K562 (cell line): Measurements from ENCODE around the gene POLR2L. TPM values are rescaled to one million over a fixed set of nuclear protein-coding genes. Genes with fewer than 3 reads are reported as not detected.

ENCODE experiments used
- ARNT ChIP-seq, 2 experiments: fragments of 450-650 bp; IDR thresholded peaks; 2 replicates each; pipeline ENCODE4 v1.6.1; 2016; ENCODE audit warnings: mild to moderate bottlenecking in 1 of 2
- CHD2 ChIP-seq: IDR thresholded peaks from 2 replicates; pipeline ENCODE4 v1.6.1; 2011; ENCODE audit warnings: low read depth, low read length
- DLX4 ChIP-seq: fragments of 250-450 bp; sonication (Bioruptor Pico); IDR thresholded peaks from 2 replicates; pipeline ENCODE4 v1.6.1; 2021; ENCODE audit warnings: mild to moderate bottlenecking
- FOXP1 ChIP-seq: sonication (generic); formaldehyde crosslinking; IDR thresholded peaks from 2 replicates; pipeline ENCODE4 v1.8.0; 2022; ENCODE audit warnings: mild to moderate bottlenecking, missing genetic modification reagents
- GMEB1 ChIP-seq: fragments of 250-450 bp; sonication (Bioruptor Pico); IDR thresholded peaks from 2 replicates; pipeline ENCODE4 v1.4.0; 2020; ENCODE audit warnings: mild to moderate bottlenecking
- PHB2 ChIP-seq: fragments of 450-650 bp; IDR thresholded peaks from 2 replicates; pipeline ENCODE4 v1.6.1; 2017; ENCODE audit warnings: low read depth
- PURB ChIP-seq: sonication (generic); formaldehyde crosslinking; IDR thresholded peaks from 2 replicates; pipeline ENCODE4 v1.9.0; 2021; ENCODE audit warnings: low read depth, mild to moderate bottlenecking, missing genetic modification reagents
- SREBF1 ChIP-seq: fragments of 150-350 bp; IDR thresholded peaks from 2 replicates; pipeline ENCODE4 v1.6.1; 2014; ENCODE audit warnings: antibody characterized with exemption, low read depth, low read length, borderline replicate concordance
- TARDBP ChIP-seq: fragments of 450-650 bp; IDR thresholded peaks from 2 replicates; pipeline ENCODE4 v1.6.1; 2016
- UBTF ChIP-seq, 2 experiments: IDR thresholded peaks; 2 replicates each; pipeline ENCODE4 v1.6.1; 2012; ENCODE audit warnings: improper control_type of control experiment in 2 of 2, low read depth in 2 of 2, low read length in 2 of 2, borderline replicate concordance in 1 of 2
- ZBTB33 ChIP-seq: sonication (generic); formaldehyde crosslinking; IDR thresholded peaks from 2 replicates; pipeline ENCODE4 v1.8.1; 2023; ENCODE audit warnings: mild to moderate bottlenecking, missing genetic modification reagents
- ZNF133 ChIP-seq: fragments of 250-450 bp; sonication (Bioruptor Pico); IDR thresholded peaks from 2 replicates; pipeline ENCODE4 v1.4.0; 2020; ENCODE audit warnings: mild to moderate bottlenecking
- ZNF212 ChIP-seq: fragments of 450-650 bp; formaldehyde crosslinking; IDR thresholded peaks from 2 replicates; pipeline ENCODE4 v1.4.0; 2020; ENCODE audit warnings: mild to moderate bottlenecking
- ZNF280A ChIP-seq: fragments of 450-650 bp; IDR thresholded peaks from 2 replicates; pipeline ENCODE4 v1.6.1; 2018; ENCODE audit warnings: mild to moderate bottlenecking, low read depth; ENCODE audit not compliant: partially characterized antibody
- ZNF311 ChIP-seq: fragments of 250-450 bp; sonication (Bioruptor Pico); IDR thresholded peaks from 2 replicates; pipeline ENCODE4 v1.4.0; 2020; ENCODE audit warnings: mild to moderate bottlenecking, moderate library complexity
- ZNF354B ChIP-seq: fragments of 250-450 bp; sonication (Bioruptor Pico); IDR thresholded peaks from 2 replicates; pipeline ENCODE4 v1.4.0; 2020
- ZNF586 ChIP-seq: fragments of 450-650 bp; formaldehyde crosslinking; conservative IDR thresholded peaks from 2 replicates; pipeline ENCODE4 v1.4.0; 2020; ENCODE audit warnings: mild to moderate bottlenecking, moderate library complexity
- polyA plus RNA-seq, 8 experiments: library from polyadenylated mRNA; depleted of rRNA in 4 of 8; stranded (reverse) in 5 of 8; unstranded in 3 of 8; fragments of >200 nt; fragmentation: Nextera tagmentation in 2 of 8; fragmentation: Illumina TruSeq in 1 of 8; extraction: Ambion mirVana in 2 of 8; extraction: Trizol in 1 of 8; gene quantifications; 2 replicates each; pipeline versions ENCODE4 v1.2.1 to v1.2.3, GENCODE V29; 2011 to 2014; ENCODE audit warnings: inconsistent platforms in 1 of 8, missing spikeins in 1 of 8
- total RNA-seq, 7 experiments: library from RNA; depleted of rRNA in 6 of 7; stranded (reverse); fragments of >200 nt in 6 of 7; fragmentation: Illumina TruSeq in 2 of 7; extraction: Trizol in 2 of 7; gene quantifications; 2 replicates each; pipeline versions ENCODE4 v1.2.1 to v1.2.3, GENCODE V29; 2011 to 2021; ENCODE audit warnings: low replicate concordance in 1 of 7
- TF ChIP-seq, protein P1 (sequence below): fragments of 250-450 bp; sonication (Bioruptor Pico); IDR thresholded peaks from 2 replicates; pipeline ENCODE4 v1.8.0; 2021; ENCODE audit warnings: moderate library complexity, mild to moderate bottlenecking, inconsistent platforms

POLR2L gene
- total and polyA plus RNA-seq, 9 of the 15 experiments (the other 6 are each of a cell fraction or from before 2014, with no cell fraction given): 38.3 to 688 (median 108) TPM

DNA sequence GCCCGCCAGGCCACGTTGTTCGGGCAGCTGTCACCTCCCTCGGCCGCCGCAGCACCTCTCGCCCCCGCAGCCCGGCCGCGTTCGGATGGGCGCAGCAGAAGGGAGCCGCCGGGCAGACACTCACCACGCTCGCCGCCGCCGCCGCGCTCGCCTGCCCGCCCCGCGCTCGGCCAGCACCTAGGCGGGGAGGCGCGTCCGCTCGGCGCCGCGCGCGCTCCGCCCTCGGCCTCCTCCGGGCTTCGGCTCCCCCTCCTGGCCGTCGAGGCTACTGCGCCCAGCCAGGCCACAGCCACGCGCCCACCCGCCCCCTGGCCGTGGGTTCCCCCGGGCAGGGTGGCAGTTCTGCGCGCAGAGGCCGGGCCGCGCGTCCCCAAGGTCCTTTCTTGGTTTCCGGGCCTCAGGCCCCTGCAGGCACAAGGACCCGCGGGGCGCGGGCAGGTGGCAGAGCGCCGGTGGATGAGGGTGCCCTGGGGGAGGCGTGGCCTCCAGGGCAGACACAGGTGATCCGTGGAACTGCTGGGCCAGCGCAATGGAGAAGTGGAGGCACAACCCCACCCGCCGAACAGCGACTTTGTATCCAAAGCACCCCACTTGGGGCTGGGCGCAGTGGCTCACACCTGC is 44.1 kb downstream of the POLR2L start, which contains the start of gene SLC25A22 (continued):
- peak; percentile 66; the same call in 1 of the 2 replicates for TF ChIP-seq GMEB1 (CRISPR knock-in tag)
- TF ChIP-seq ZNF311 (CRISPR knock-in tag): no peak
- no peak for TF ChIP-seq SREBF1
- no peak for TF ChIP-seq ZNF212
- peak; percentile 39 to 61; a peak in 1 of 4 replicates for TF ChIP-seq UBTF (IDR thresholded peaks at IDR 0.05; ENCODE audit: borderline replicate concordance in 1 of 2, low read depth in 2 of 2, low read length in 2 of 2)
- TF ChIP-seq TARDBP: no peak
- TF ChIP-seq FOXP1: peak; percentile 59; the same call in 1 of the 2 replicates
- TF ChIP-seq ZNF280A: no peak
- TF ChIP-seq ZBTB33: peak; percentile 73
- TF ChIP-seq, protein P1, sequence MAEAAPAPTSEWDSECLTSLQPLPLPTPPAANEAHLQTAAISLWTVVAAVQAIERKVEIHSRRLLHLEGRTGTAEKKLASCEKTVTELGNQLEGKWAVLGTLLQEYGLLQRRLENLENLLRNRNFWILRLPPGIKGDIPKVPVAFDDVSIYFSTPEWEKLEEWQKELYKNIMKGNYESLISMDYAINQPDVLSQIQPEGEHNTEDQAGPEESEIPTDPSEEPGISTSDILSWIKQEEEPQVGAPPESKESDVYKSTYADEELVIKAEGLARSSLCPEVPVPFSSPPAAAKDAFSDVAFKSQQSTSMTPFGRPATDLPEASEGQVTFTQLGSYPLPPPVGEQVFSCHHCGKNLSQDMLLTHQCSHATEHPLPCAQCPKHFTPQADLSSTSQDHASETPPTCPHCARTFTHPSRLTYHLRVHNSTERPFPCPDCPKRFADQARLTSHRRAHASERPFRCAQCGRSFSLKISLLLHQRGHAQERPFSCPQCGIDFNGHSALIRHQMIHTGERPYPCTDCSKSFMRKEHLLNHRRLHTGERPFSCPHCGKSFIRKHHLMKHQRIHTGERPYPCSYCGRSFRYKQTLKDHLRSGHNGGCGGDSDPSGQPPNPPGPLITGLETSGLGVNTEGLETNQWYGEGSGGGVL: no peak
- no peak for TF ChIP-seq PHB2
- TF ChIP-seq CHD2: no peak
- no peak for TF ChIP-seq PURB (CRISPR knock-in tag)
- TF ChIP-seq ARNT (IDR thresholded peaks at IDR 0.05): no peak
- no peak for TF ChIP-seq ZNF354B
- TF ChIP-seq ZNF586 (CRISPR knock-in tag): no peak
- no peak for TF ChIP-seq ZNF133
- TF ChIP-seq DLX4 (CRISPR knock-in tag): no peak
